HG03139 (cell line): ENCODE measurements around the gene PIP5K1B.
"Not testable (repeated sequence)": the region's sequence is repeated elsewhere in the genome, so short reads cannot be mapped to it uniquely, and the experiment has no call there.

ENCODE experiments used
- ATAC-seq: cut with Tn5 transposase; IDR thresholded peaks from one replicate; pipeline ENCODE4 v1.9.1; 2021; ENCODE audit not compliant: unreplicated experiment

Gene PIP5K1B

GRCh38 chr9:68704814-68705530, at the start of gene PIP5K1B:
Gene PIP5K1B, plus strand, starts transcription at chr9:68705240. Its CDS starts 117,375 bp downstream, at chr9:68822615.
- ATAC-seq, result peak; percentile 76

- no peak for ATAC-seq
These were observed 41.0 kb upstream of the PIP5K1B start for GRCh38 chr9:68664036-68664435.

GRCh38 chr9:68668127-68668526, 36.9 kb upstream of the PIP5K1B start:
- ATAC-seq, result no peak

- ATAC-seq, result no peak
These were observed 35.8 kb upstream of the PIP5K1B start for GRCh38 chr9:68669218-68669617.

- ATAC-seq, result no peak
These were observed 32.8 kb upstream of the PIP5K1B start for GRCh38 chr9:68672215-68672614.

GRCh38 chr9:68672625-68673024, 32.4 kb upstream of the PIP5K1B start:
- ATAC-seq, result no peak

GRCh38 chr9:68678430-68678829, 26.6 kb upstream of the PIP5K1B start:
- no peak for ATAC-seq

- ATAC-seq, result no peak
These were observed 21.6 kb upstream of the PIP5K1B start for GRCh38 chr9:68683433-68683832.

GRCh38 chr9:68685213-68685612, 19.8 kb upstream of the PIP5K1B start:
- no peak for ATAC-seq

- peak; percentile 82 for ATAC-seq
These were observed 19.3 kb upstream of the PIP5K1B start for GRCh38 chr9:68685770-68686169.

- no peak for ATAC-seq
These were observed 15.0 kb upstream of the PIP5K1B start for GRCh38 chr9:68690088-68690487.

- ATAC-seq, result no peak
These were observed 12.5 kb upstream of the PIP5K1B start for GRCh38 chr9:68692519-68692918.

- no peak for ATAC-seq
These were observed 10.9 kb upstream of the PIP5K1B start for GRCh38 chr9:68694125-68694524.

GRCh38 chr9:68697851-68698250, 7.2 kb upstream of the PIP5K1B start:
- no peak for ATAC-seq

GRCh38 chr9:68698943-68699509, 6.0 kb upstream of the PIP5K1B start:
- ATAC-seq, result no peak

GRCh38 chr9:68699625-68700024, 5.4 kb upstream of the PIP5K1B start:
- not testable (repeated sequence) for ATAC-seq

- ATAC-seq, result no peak
These were observed 2.5 kb upstream of the PIP5K1B start for GRCh38 chr9:68702493-68702892.

- no peak for ATAC-seq
These were observed 1.4 kb upstream of the PIP5K1B start for GRCh38 chr9:68703672-68704071.

GRCh38 chr9:68704498-68704813, 584 bp upstream of the PIP5K1B start:
- no peak for ATAC-seq

- ATAC-seq, result peak; percentile 4
These were observed 707 bp downstream of the PIP5K1B start for GRCh38 chr9:68705531-68706362.

- ATAC-seq, result no peak
These were observed 1.5 kb downstream of the PIP5K1B start for GRCh38 chr9:68706363-68707201.
